Osteocyte (in vitro differentiated cells): ENCODE data around the gene LOC128125822. TPM values are rescaled to one million over a fixed set of nuclear protein-coding genes. Genes with fewer than 3 reads are reported as not detected.

ENCODE experiments used
- DNase-seq: peaks from one replicate; pipeline ENCODE4 v3.0.0; 2021; ENCODE audit warnings: mixed read lengths; ENCODE audit not compliant: unreplicated experiment; ENCODE audit errors: extremely low spot score
- H3K27ac Mint-ChIP-seq: one replicate; pipeline ENCODE4 v1.8.0; 2021; ENCODE audit warnings: mild to moderate bottlenecking, mixed read lengths; ENCODE audit not compliant: unreplicated experiment
- H3K27me3 Mint-ChIP-seq: one replicate; pipeline ENCODE4 v1.8.0; 2021; ENCODE audit warnings: mixed read lengths; ENCODE audit not compliant: unreplicated experiment
- H3K36me3 Mint-ChIP-seq: one replicate; pipeline ENCODE4 v1.8.0; 2021; ENCODE audit warnings: mixed read lengths; ENCODE audit not compliant: unreplicated experiment
- H3K4me1 Mint-ChIP-seq: one replicate; pipeline ENCODE4 v1.8.0; 2021; ENCODE audit warnings: mixed read lengths; ENCODE audit not compliant: unreplicated experiment
- H3K4me3 Mint-ChIP-seq: one replicate; pipeline ENCODE4 v1.8.0; 2021; ENCODE audit warnings: mild to moderate bottlenecking, moderate library complexity, mixed read lengths; ENCODE audit not compliant: unreplicated experiment
- H3K9me3 Mint-ChIP-seq: one replicate; pipeline ENCODE4 v1.8.0; 2021; ENCODE audit warnings: mixed read lengths; ENCODE audit not compliant: unreplicated experiment
- total RNA-seq: library from RNA; stranded (reverse); gene quantifications from 2 replicates; pipeline ENCODE4 v1.2.1, GENCODE V29; 2021
- TF ChIP-seq, protein P1 (sequence below): fragments of 200-600 bp; sonication (generic); IDR thresholded peaks from 2 replicates; pipeline ENCODE4 v1.5.0; 2021; ENCODE audit warnings: antibody characterized with exemption, mild to moderate bottlenecking, moderate library complexity

LOC128125822 gene

DNA sequence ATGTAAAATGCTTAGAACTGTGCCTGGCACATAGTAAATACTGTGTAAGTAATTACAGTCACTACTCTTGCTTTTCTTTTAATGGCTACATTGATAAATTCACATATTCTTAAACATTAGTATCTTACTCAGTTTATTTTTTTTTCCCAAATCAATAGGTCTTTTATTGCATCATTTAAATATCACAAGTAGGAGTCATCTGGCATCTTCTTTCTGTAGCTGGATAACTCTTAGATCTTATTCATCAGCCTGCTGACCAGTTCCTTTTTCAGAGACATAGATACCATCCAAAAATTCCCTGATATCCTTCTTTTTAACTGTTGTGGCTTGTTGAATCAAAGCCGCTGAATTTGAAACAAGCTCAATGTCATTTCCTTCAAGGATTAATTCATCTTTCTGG is 43.3 kb downstream of the LOC128125822 start:
- no peak for DNase-seq
- no peak overlapping the region for H3K27ac Mint-ChIP-seq
- H3K4me3 Mint-ChIP-seq: no peak overlapping the region
- peaks cover 53% of the 10 kb centered on the region for H3K27me3 Mint-ChIP-seq
- H3K9me3 Mint-ChIP-seq: no peaks in the 10 kb centered on the region
- TF ChIP-seq, protein P1, sequence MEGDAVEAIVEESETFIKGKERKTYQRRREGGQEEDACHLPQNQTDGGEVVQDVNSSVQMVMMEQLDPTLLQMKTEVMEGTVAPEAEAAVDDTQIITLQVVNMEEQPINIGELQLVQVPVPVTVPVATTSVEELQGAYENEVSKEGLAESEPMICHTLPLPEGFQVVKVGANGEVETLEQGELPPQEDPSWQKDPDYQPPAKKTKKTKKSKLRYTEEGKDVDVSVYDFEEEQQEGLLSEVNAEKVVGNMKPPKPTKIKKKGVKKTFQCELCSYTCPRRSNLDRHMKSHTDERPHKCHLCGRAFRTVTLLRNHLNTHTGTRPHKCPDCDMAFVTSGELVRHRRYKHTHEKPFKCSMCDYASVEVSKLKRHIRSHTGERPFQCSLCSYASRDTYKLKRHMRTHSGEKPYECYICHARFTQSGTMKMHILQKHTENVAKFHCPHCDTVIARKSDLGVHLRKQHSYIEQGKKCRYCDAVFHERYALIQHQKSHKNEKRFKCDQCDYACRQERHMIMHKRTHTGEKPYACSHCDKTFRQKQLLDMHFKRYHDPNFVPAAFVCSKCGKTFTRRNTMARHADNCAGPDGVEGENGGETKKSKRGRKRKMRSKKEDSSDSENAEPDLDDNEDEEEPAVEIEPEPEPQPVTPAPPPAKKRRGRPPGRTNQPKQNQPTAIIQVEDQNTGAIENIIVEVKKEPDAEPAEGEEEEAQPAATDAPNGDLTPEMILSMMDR: no peak
- H3K36me3 Mint-ChIP-seq: no peaks in the 10 kb centered on the region
- no peaks in the 10 kb centered on the region for H3K4me1 Mint-ChIP-seq

Other genes starting within 250 kb of the LOC128125822 start
- 58.7 and 62.4 TPM in 2 replicates for gene PTP4A1, start within 50 bp of the LOC128125822 start, total RNA-seq
- 45.9 and 51.5 TPM in 2 replicates for gene PHF3, start 63.3 kb downstream of the LOC128125822 start, total RNA-seq